ENCODE data around the gene PCDHGA8.

PCDHGA8 gene

GRCh38 chr5:141434006-141434405 is 41.6 kb downstream of the PCDHGA8 start:
- no peak for DNase-seq

- no peak for DNase-seq
These were observed 44.8 kb downstream of the PCDHGA8 start for GRCh38 chr5:141437221-141437620.

- no peak for DNase-seq
These were observed 47.1 kb downstream of the PCDHGA8 start for GRCh38 chr5:141439411-141440141.

DNA sequence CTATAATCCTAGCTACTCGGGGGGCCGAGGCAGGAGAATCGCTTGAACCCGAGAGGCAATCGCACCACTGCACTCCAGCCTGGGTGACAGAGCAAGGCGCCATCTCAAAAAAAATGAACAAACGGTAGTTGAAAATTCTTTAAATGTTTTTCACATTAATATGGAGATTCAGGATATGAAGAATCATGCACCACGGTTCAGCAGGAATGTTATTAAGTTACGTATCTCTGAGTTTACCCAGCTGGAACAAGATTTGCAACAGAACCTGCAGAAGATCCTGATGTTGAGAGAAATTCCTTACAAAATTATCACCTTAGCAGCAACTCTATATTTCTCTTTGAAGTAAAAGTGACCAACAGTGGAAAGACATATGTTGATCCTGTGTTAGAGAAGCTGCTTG is 47.9 kb downstream of the PCDHGA8 start:
- no peak for DNase-seq

DNA sequence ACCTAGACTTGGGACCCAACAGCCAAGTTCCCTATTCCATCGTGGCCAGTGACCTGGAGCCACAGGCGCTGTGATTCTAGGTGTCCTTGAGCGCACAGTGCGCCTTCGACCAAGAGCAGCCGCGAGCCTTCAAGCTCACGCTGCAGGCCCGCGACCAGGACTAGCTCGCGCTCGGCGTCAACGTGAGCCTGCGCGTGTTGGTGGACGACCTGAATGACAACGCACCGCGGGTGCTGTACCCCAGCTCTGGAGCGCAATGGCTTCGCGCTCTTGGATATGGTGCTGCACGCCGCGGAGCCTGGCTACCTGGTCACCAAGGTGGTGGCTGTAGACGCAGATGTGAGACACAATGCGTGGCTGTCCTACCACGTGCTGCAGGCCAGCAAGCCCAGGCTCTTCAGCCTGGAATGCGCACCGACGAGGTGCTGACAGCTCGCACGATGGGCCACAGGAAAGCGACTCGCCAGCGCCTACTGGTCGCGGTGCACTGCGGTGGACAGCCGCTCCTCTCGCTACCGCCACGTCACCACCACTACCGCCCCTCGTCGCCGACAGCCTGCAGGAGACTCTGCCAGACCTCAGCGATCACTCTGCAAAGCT is 49.2 kb downstream of the PCDHGA8 start:
- no peak for DNase-seq
